ENCODE measurements around the gene PDE9A.

Gene PDE9A

DNA sequence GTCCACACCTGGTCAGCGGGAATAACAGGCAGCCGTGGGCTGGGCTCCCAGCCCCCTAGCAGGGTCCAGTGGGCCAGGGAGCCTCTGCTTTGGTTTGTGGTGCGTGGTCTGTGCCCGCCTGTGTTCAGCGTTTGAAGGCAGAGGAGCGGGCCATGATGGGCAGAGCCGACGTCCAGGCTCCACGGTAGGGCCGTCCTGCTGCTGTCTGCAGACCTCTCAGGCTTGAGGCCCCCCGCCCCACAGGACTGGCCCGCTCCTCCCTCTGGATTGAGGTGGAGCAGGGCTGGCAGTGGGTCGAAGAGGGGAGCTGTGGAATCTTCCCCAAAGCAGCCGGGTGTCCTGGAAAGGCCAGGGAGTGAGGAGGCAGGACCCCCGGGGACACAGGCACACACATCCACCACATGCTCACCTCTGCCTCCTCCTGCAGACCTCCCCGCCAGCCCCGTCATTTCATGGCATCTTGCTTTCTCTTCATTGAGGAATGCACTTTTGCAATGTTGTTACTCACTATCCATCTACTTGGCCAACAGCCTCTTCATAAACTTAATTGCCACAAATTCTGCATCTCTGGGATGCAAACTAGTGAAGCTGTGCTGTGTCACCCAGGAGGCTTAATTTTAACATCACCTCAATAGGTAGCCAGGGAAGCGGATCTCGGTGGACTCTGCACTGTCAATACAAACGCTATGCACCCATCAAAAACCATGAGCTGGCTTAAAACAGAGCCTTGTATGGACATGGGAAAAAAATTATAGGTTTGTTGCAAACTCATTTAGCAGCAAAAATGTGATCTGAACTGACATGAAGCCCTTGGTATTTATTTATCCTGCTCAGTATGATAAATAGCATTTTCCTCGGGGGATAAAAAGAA, 85.9 kb downstream of the PDE9A start:
- in situ Hi-C loops (cut with MboI; ENCODE audit: low pct_unique_long_range_greater_than_20kb, low sequenced_read_pairs): no loop called here
- no peak for DNase-seq

DNA sequence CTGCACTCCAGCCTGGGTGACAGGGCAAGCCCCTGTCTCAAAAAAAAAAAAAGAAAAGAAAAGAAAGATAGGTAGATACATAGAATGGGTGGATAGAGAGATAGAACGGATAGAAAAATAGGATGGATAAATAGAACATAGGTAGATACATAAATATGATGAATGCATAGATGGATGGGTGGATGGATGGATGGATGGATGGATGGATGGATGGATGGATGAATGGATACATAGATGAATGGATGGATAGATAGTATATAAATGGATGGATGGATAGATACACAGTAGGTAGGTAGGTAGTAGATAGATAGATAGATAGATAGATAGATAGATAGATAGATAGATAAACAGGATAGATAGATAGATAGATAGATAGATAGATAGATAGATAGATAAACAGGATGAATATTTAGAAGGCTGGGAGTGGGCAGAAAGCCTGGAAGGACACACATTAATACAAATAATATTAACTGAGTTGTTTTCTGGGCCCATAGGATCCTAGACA, 87.0 kb downstream of the PDE9A start:
- in situ Hi-C loops (cut with MboI; ENCODE audit: low pct_unique_long_range_greater_than_20kb, low sequenced_read_pairs): no loop called here
- no peak for DNase-seq

DNA sequence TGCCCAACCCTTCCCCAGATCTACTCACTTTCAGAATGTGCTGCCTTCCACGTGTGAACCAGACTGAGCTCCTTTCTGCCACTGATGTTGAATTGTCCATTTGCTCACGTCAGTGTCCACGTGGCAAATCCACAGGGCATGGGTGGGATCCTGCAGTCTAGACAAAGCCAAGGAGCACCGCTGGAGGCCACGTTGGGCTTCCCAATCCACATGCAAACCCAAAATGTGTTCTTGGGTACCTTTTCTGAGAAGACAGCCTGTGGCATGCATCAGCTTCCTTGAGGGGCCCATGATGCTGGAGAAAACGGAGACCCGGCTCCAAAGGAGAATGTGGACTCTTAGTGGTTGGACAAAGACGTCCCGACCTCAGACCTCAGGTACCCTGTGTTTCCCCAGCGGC, 87.6 kb downstream of the PDE9A start:
- in situ Hi-C loops (cut with MboI; ENCODE audit: low pct_unique_long_range_greater_than_20kb, low sequenced_read_pairs): no loop called here
- DNase-seq: no peak

DNA sequence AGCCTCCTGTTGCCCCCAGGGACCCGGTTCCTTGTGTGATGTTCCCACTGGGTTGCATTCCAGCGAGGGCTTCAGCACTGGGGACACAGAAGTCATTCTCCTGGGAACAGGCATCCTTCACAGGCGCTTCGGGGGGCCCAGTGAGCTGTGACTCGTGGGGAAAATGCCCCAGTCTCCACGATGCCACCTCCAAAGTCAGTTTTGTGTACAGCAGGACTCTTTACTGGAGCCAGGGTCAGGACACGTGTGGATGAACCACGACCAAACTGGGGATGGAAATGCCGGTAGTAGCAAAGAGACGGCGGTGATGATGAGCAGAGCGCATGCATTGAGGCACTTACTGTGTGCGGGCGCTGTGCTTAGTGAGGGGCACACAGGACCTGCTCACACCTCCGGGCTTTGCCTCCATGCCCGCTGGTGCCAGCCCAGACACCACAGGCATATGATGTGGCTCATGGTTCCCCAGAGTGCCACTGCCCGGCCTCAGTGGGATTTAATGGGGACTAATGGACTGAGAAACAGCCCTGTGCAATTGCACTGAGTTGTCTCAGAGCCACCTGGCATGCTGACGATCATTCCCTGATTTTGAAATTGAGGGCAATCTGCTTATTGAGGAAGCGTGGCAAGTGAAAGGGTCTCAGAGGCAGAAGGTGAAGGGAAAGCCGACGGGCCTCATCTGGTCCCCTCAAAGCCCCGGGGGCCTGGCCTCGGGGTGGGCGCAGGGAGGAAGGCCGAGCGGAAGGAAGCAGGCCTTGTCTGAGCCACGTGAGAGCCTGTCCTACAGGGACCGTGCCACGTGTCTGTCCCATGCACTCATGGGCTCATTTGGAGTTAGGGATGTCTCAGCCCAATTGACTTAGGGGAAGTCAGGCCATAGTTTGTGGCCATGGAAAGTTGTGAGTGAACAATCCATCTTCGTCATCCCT, 91.4 kb downstream of the PDE9A start:
- DNase-seq: no peak
- in situ Hi-C loops (cut with MboI; ENCODE audit: low pct_unique_long_range_greater_than_20kb, low sequenced_read_pairs): no loop called here

DNA sequence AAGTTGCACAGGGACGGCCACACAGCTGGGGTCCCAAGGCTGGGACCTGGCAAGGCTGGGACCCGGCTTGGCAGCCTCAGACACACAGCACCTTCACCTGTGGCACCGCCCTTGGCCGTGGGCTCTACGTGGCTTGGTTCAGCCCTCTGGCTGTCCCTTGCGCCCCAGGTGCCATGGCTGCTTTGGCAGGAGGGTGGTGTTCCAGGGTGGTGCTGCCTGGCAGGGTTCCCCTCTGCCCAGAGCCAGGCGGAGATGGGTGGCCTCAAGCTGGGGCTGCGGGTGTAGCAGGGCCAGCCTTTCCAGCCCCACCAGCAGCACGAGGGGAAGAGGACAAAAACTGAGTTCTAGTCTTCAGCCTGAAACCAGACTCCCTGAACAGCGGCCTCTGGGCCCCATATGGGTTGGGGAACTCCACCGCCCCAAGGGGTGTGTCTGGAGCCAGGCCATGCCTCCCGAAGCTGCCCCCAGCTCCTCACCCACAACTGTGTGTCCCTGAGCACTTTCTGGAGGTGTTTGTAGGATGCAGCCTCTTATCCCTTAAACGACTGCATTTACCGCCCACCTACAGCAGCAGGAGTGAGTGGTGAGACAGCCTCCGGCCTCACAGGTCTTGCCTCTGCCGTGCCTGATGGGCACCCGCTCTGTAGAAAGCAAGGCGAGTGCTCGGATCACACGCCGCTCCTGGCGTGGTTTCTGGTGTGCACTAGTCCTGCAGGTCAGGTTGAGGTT, 92.3 kb downstream of the PDE9A start:
- in situ Hi-C loops (cut with MboI; ENCODE audit: low pct_unique_long_range_greater_than_20kb, low sequenced_read_pairs): no loop called here
- DNase-seq: no peak

DNA sequence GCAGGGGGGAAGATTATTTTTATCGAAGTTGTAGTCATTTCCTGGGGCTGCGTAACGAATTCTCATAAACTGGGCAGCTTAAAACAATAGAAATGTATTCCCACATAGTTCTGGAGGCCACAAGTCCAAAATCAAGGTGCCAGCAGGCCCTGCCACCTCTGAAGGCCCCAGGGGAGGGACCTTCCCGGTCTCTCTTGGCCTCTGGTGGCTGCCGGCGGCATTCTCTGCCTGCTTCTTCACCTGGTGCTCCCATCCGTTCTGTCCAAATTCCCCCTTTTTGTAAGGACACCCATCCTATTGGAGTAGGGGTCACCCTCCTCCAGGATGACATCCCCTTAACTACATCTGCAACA, 92.8 kb downstream of the PDE9A start:
- in situ Hi-C loops (cut with MboI; ENCODE audit: low pct_unique_long_range_greater_than_20kb, low sequenced_read_pairs): no loop called here
- no peak for DNase-seq

DNA sequence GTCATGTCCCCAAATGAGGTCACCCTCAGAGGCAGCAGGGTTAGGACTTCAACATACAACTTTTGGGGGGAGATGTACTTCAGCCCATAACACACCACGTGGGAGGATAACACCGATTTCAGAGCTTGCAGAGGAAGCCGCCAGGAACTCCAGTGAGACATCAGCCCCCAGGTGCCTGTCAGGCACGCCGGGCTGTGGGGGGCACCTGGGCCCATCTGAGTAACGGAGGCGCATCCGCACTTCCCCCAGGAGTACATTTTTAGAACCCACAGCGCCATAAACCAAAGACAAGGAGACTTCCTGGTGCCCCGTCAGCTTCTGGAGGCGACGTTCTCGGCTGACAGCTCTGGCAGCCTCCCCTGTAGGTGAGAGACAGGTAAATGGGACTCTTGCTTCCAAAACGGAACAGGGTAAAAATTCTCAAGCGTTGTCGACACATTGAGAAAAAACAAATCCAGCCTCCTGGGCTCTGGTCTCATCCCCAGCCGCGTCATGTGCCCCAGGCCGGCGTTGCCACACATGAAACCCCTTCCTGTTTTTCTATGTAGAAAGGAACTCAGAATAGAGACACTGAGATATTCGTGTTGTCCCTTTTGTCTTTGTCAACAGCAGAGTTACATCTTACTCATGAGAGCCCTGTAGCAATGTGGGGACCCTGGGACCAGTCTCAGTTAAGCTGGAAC, 93.3 kb downstream of the PDE9A start:
- in situ Hi-C loops (cut with MboI; ENCODE audit: low pct_unique_long_range_greater_than_20kb, low sequenced_read_pairs): no loop called here
- DNase-seq: peak; percentile 40

DNA sequence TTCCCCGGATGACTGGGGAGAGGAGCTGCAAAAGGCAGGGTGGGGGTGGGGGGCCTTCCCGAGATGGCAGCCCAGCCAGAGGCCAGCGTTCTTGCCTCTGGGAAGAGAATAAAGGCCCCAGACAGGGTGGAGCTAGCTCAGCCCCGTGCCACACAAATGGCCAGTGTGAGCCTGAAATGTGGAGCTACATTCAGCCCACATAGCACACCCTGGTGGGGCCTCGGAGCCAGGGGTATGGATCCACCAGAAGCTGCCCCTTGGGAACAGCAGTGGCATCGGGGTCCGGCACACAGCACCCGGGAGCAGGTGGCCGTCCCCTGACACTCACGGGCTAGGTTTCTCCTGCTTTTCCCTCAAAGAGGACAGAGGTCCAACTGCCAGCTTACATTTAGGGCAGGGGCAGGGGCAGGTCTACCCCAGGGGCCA, 93.9 kb downstream of the PDE9A start:
- no peak for DNase-seq
- in situ Hi-C loops (cut with MboI; ENCODE audit: low pct_unique_long_range_greater_than_20kb, low sequenced_read_pairs): no loop called here

DNA sequence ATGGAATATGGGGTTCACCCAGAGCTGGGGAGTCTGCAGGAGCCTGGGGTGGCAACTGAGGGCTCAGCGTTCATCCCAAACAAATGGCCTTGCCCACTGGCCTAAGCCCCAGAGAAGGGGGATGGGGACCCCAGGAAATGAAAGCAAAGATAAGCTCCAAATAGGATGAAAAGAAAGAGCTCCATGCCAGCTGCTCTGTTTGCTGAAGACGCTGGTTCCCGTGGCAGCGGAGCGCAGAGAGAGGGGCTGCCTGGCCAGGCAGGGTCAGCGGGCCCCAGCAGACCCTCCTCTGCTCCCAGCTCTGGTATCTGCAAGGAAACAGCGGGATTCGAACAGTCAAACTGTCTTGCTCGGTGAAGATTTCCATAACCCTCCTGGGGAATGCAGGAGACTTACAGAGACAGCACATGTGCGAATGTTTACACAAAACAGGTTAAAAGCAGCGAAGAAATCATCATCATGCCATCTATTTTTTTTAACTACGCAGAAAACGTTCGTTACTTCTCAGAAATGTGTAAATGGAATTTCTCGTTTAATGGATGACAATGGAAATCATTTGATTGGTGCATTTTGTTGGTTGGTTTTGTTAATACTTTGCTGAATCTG, 94.4 kb downstream of the PDE9A start:
- in situ Hi-C loops (cut with MboI; ENCODE audit: low pct_unique_long_range_greater_than_20kb, low sequenced_read_pairs): no loop called here
- no peak for DNase-seq

DNA sequence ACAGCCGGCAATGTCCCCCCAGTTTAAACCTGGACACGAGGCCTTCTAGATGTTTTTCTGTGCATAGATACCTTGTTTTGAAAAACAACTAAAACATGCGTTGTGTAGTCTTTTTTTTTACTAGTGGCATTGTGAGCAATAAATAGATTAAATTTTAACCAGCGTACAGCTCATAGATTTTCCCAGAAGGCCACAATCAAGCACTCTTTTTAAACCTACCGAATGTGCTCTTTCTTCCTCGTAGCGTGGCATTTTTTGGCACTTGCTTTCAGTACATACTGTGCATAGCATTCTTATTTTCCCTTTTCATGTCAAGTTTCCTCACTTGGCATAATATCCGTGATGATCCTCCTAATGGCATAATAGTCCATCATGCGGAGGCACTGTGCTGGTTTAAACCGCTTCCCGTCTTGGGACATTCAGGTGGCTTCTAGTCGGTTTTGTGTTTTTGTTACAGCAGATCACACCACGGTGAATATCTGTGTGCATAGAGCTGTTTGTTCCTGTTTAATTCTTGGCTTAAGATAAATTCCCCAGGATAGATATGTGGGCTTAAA, 95.3 kb downstream of the PDE9A start:
- DNase-seq: no peak
- in situ Hi-C loops (cut with MboI; ENCODE audit: low pct_unique_long_range_greater_than_20kb, low sequenced_read_pairs): no loop called here

DNA sequence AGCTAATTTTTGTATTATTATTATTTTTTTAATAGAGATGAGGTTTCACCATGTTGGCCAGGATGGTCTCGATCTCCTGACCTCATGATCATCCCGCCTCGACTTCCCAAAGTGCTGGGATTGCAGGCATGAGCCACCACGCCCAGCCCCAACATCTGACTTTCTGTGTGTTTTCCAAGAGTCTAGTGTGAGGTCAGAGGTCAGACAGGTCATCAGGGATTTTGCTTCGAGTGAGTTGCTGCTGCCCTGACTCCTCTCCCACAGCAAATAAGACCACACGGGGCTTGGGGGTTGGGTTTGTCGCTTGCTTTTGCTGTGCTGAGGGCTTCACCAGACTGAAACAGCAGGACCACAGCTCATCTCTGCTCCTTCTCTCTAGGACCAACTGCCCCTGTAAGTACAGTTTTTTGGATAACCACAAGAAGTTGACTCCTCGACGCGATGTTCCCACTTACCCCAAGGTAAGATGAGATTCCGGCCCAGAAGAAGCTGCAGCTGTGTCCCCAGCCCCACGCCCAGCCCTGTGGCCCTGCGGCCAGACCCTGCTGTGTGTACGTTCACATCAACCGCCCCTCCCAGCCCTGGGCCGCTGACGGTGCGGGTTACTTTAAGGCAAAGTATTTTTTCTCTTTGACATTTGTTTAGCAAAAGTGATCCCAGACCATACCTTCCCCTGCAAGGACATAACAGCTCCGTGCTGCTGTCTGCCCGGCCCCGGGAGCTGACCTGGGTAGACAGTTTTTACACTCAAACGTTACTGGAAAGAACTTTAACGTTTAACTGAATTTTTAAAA, 97.5 kb downstream of the PDE9A start:
- in situ Hi-C loops (cut with MboI; ENCODE audit: low pct_unique_long_range_greater_than_20kb, low sequenced_read_pairs): loop anchor here (25.0 kb wide), 1 partner anchor 114 kb away; no protein-coding TSS in a partner anchor
- DNase-seq: no peak

DNA sequence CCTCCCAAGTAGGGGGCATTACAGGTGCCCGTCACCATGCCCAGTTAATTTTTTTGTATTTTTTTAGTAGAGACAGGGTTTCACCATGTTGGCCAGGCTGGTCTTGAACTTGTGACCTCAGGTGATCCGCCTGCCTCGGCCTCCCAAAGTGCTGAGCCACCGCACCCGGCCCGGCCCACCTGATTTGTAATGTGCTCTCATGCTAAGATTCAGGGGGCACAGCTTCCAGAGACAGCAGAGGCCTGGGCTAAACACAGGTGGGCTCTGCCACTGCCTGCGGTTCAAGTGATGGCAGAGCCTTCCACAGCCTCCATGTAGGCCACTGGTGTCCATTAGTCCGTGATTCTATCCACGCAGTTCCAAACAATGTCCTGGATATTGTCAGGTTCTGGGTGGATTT, 98.4 kb downstream of the PDE9A start:
- in situ Hi-C loops (cut with MboI; ENCODE audit: low pct_unique_long_range_greater_than_20kb, low sequenced_read_pairs): loop anchor here (25.0 kb wide), 1 partner anchor 115 kb away; no protein-coding TSS in a partner anchor
- no peak for DNase-seq

DNA sequence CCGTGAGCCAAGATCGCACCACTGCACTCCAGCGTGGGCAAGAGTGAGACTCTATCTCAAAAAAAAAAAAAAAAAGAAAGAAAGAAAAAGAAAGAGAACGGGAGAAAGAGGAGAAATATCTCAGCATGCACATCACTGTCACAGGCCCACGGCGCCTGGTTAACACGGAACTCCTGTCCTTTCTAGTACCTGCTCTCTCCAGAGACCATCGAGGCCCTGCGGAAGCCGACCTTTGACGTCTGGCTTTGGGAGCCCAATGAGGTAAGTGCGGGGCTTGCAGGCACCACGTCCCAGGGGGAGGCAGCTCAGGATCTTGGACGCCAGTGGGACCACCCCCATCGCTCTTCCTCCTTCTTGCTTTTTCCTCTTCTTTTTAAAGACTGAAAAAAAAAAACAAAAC, 100.4 kb downstream of the PDE9A start:
- no peak for DNase-seq
- in situ Hi-C loops (cut with MboI; ENCODE audit: low pct_unique_long_range_greater_than_20kb, low sequenced_read_pairs): loop anchor here (25.0 kb wide), 1 partner anchor 117 kb away; no protein-coding TSS in a partner anchor

DNA sequence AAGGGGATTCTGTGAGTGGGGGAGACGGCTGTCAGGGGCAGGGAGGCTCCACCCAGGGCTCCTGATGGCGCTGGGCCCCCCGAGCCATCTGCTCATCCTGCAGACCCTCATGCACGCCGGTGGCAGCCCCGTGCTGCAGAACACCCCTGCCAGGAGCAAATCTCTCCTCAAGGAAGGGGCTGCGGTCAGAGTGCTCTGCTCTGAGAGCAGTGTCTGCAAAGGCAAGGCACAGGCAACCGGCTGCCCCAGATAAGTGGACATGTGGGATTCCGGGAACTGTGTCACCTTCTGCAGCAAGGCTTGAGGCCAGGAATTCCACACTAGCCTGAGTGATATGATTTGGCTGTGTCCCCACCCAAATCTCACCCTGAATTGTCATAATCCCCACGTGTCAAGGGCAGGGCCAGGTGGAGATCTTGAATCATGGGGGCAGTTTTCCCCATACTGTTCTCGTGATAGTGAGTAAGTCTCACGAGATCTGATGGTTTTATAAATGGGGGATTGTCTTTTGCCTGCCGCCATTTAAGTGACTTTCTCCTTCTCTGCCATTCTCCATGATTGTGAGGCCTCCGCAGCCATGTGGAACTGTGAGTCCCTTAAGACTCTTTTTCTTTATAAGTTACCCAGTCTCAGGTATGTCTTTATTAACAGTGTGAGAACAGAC, 101.0 kb downstream of the PDE9A start:
- in situ Hi-C loops (cut with MboI; ENCODE audit: low pct_unique_long_range_greater_than_20kb, low sequenced_read_pairs): loop anchor here (25.0 kb wide), 1 partner anchor 117 kb away; no protein-coding TSS in a partner anchor
- no peak for DNase-seq

DNA sequence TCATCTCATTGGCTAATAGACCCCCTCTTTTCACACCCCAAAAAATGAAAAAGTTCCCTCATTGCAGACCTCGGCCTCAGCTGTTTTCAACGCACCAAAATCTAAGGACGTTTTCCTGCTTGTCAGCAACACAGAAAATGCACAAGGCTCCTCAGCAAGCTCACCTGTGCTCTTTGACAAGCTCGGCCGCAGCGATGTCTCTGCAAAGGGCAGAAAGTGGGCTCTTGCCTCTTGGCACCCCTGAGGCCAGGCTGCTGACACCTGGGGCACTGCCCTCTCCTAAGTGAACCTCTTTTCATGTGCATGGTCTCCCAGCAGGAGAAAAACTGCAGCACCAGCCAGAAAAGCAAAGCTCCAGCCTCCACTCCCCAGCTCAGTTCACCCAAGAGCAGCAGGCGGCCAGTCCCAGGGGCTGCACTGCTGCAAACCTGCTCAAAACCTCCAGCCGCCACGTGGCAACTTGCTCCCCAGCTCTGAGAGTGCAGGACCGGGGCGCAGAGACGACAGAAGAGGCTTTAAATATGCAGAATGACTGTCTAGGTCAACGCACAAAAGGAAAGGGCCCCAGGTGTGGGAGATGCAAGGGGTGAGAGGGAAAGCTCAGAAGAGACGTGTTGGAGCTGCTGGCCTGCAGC, 101.7 kb downstream of the PDE9A start:
- DNase-seq: no peak
- in situ Hi-C loops (cut with MboI; ENCODE audit: low pct_unique_long_range_greater_than_20kb, low sequenced_read_pairs): loop anchor here (25.0 kb wide), 1 partner anchor 118 kb away; no protein-coding TSS in a partner anchor

Measured in KBM-7 (cell line).